Mammary epithelial cell (primary cell): Measurements from ENCODE around the gene PGAM5.

ENCODE experiments used
- EZH2 ChIP-seq: IDR thresholded peaks from 2 replicates; pipeline ENCODE4 v1.6.1; 2012; ENCODE audit warnings: low read length, inconsistent platforms, borderline replicate concordance
- TF ChIP-seq, protein P1 (sequence below), 2 donors: IDR thresholded peaks in 1 of 2; conservative IDR thresholded peaks in 1 of 2; 2 replicates each; pipeline ENCODE4 v1.5.1; 2011 to 2012; ENCODE audit warnings: inconsistent platforms in 2 of 2, low read length in 2 of 2, mild to moderate bottlenecking in 2 of 2, control low read depth in 1 of 2, low read depth in 1 of 2; ENCODE audit not compliant: insufficient read depth in 1 of 2; ENCODE audit errors: extremely low read depth in 1 of 2

DNA sequence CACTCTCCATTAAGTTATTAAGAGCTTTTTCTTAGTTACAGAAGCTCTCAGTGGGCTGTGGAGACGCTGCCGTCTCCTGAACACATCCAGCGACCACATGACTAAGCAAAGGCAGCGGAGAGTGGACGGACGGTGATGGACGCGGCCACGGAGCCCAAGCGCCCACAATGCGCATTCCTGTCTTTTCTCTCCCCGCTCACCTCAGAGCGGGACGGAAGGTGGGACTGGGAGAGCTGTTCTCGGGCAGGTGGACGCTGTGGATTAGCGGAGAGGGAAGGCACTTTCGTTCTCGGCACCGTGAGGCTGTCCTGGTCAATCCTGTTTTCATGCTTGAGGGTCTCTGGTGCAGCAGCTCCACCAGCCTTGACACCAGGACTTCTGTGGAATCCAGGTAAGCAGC is 53.6 kb downstream of the PGAM5 start:
- no peak for TF ChIP-seq EZH2
- TF ChIP-seq, protein P1, sequence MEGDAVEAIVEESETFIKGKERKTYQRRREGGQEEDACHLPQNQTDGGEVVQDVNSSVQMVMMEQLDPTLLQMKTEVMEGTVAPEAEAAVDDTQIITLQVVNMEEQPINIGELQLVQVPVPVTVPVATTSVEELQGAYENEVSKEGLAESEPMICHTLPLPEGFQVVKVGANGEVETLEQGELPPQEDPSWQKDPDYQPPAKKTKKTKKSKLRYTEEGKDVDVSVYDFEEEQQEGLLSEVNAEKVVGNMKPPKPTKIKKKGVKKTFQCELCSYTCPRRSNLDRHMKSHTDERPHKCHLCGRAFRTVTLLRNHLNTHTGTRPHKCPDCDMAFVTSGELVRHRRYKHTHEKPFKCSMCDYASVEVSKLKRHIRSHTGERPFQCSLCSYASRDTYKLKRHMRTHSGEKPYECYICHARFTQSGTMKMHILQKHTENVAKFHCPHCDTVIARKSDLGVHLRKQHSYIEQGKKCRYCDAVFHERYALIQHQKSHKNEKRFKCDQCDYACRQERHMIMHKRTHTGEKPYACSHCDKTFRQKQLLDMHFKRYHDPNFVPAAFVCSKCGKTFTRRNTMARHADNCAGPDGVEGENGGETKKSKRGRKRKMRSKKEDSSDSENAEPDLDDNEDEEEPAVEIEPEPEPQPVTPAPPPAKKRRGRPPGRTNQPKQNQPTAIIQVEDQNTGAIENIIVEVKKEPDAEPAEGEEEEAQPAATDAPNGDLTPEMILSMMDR (conservative IDR thresholded peaks at IDR 0.05 in 1 of 2, IDR thresholded peaks at IDR 0.05 in 1 of 2; ENCODE audit: extremely low read depth in 1 of 2, insufficient read depth in 1 of 2, low read depth in 1 of 2, low read length in 2 of 2), result no peak
